C4-2B (cell line): ENCODE results near the gene SHROOM3.

Experiments
- CTCF ChIP-seq: fragments of 450-650 bp; conservative IDR thresholded peaks from 2 replicates; pipeline ENCODE4 v1.5.1; 2017; ENCODE audit warnings: mild to moderate bottlenecking
- ZFX ChIP-seq: fragments of 450-650 bp; IDR thresholded peaks from 2 replicates; pipeline ENCODE4 v1.6.1; 2017

- no peak for TF ChIP-seq CTCF
- no peak for TF ChIP-seq ZFX
Measured at GRCh38 chr4:76571274-76571673, 136.2 kb downstream of the SHROOM3 start.
